ENCODE measurements around the gene CHMP2B.
"Not testable (repeated sequence)": the region's sequence is repeated elsewhere in the genome, so short reads cannot be mapped to it uniquely, and the experiment has no call there.

The CHMP2B gene

GRCh38 chr3:87206635-87207034 lies 20.5 kb upstream of the CHMP2B start:
- Mint-ChIP-seq H3K9me3 (no peaks in the 10 kb centered on the region), H3K4me3 (no peak overlapping the region), H3K4me1 (no peaks in the 10 kb centered on the region), H3K36me3 (no peaks in the 10 kb centered on the region), H3K27me3 (peaks cover 6% of the 10 kb centered on the region), H3K27ac (no peak overlapping the region)
- DNase-seq (ENCODE audit: low spot score in 2 of 2) (no peak), ATAC-seq (ENCODE audit: low read depth) (no peak)

GRCh38 chr3:87207460-87207859 lies 19.6 kb upstream of the CHMP2B start:
- H3K4me3 Mint-ChIP-seq: no peak overlapping the region
- no peaks in the 10 kb centered on the region for H3K36me3 Mint-ChIP-seq
- no peak overlapping the region for H3K27ac Mint-ChIP-seq
- peaks cover 4% of the 10 kb centered on the region for H3K27me3 Mint-ChIP-seq
- ATAC-seq (ENCODE audit: low read depth) (no peak), DNase-seq (ENCODE audit: low spot score in 2 of 2) (no peak)
- H3K9me3 Mint-ChIP-seq: no peaks in the 10 kb centered on the region
- H3K4me1 Mint-ChIP-seq: no peaks in the 10 kb centered on the region

- Mint-ChIP-seq H3K36me3 (no peaks in the 10 kb centered on the region), H3K9me3 (no peaks in the 10 kb centered on the region), H3K4me3 (no peak overlapping the region), H3K4me1 (no peaks in the 10 kb centered on the region), H3K27ac (no peak overlapping the region), H3K27me3 (peaks cover 4% of the 10 kb centered on the region)
- ATAC-seq (ENCODE audit: low read depth) (no peak), DNase-seq (ENCODE audit: low spot score in 2 of 2) (no peak)
Measured at GRCh38 chr3:87209111-87209510, 18.0 kb upstream of the CHMP2B start.

GRCh38 chr3:87218560-87218959 lies 8.5 kb upstream of the CHMP2B start:
- no peak overlapping the region for H3K4me3 Mint-ChIP-seq
- peaks cover 5% of the 10 kb centered on the region for H3K9me3 Mint-ChIP-seq

GRCh38 chr3:87219611-87220010 lies 7.5 kb upstream of the CHMP2B start:
- H3K4me1 Mint-ChIP-seq: no peaks in the 10 kb centered on the region
- peaks cover 5% of the 10 kb centered on the region for H3K9me3 Mint-ChIP-seq
- DNase-seq (ENCODE audit: low spot score in 2 of 2) (no peak), ATAC-seq (ENCODE audit: low read depth) (no peak)
- peaks cover 2% of the 10 kb centered on the region for H3K36me3 Mint-ChIP-seq
- no peak overlapping the region for H3K27ac Mint-ChIP-seq
- H3K4me3 Mint-ChIP-seq: no peak overlapping the region
- H3K27me3 Mint-ChIP-seq: peaks cover 12% of the 10 kb centered on the region

More at GRCh38 chr3:87218560-87218959, 8.5 kb upstream of the CHMP2B start:
- Mint-ChIP-seq H3K27me3 (peaks cover 12% of the 10 kb centered on the region), H3K4me1 (no peaks in the 10 kb centered on the region), H3K36me3 (peaks cover 2% of the 10 kb centered on the region), H3K27ac (no peak overlapping the region)
- ATAC-seq (ENCODE audit: low read depth) (no peak), DNase-seq (ENCODE audit: low spot score in 2 of 2) (no peak)

- peak overlapping the region; percentile 25 for H3K4me3 Mint-ChIP-seq
- no peaks in the 10 kb centered on the region for H3K36me3 Mint-ChIP-seq
- peaks cover 4% of the 10 kb centered on the region for H3K27me3 Mint-ChIP-seq
- DNase-seq (ENCODE audit: low spot score in 2 of 2) (no peak), ATAC-seq (ENCODE audit: low read depth) (no peak)
- peaks cover 3% of the 10 kb centered on the region for H3K9me3 Mint-ChIP-seq
- H3K4me1 Mint-ChIP-seq: peaks cover 14% of the 10 kb centered on the region
- H3K27ac Mint-ChIP-seq: no peak overlapping the region
Measured at GRCh38 chr3:87225659-87226058, 1.4 kb upstream of the CHMP2B start.

GRCh38 chr3:87227835-87228144 lies 681 bp downstream of the CHMP2B start:
- Mint-ChIP-seq H3K4me1 (peaks cover 26% of the 10 kb centered on the region), H3K9me3 (peaks cover 2% of the 10 kb centered on the region), H3K27me3 (peaks cover 2% of the 10 kb centered on the region), H3K36me3 (peaks cover 6% of the 10 kb centered on the region), H3K27ac (peak overlapping the region; percentile 98), H3K4me3 (peak overlapping the region; percentile 96)
- DNase-seq (ENCODE audit: low spot score in 2 of 2) (no peak), ATAC-seq (ENCODE audit: low read depth) (no peak)

GRCh38 chr3:87228316-87228715 lies 1.2 kb downstream of the CHMP2B start:
- H3K27ac Mint-ChIP-seq: peak overlapping the region; percentile 98

GRCh38 chr3:87229113-87229512 lies 2.0 kb downstream of the CHMP2B start:
- Mint-ChIP-seq H3K4me1 (peaks cover 37% of the 10 kb centered on the region), H3K36me3 (peaks cover 11% of the 10 kb centered on the region), H3K9me3 (no peaks in the 10 kb centered on the region), H3K27me3 (no peaks in the 10 kb centered on the region), H3K4me3 (no peak overlapping the region), H3K27ac (no peak overlapping the region)
- ATAC-seq (ENCODE audit: low read depth): no peak
- no peak for DNase-seq (ENCODE audit: low spot score in 2 of 2)

More at GRCh38 chr3:87228316-87228715, 1.2 kb downstream of the CHMP2B start:
- peak overlapping the region; percentile 96 for H3K4me3 Mint-ChIP-seq
- no peaks in the 10 kb centered on the region for H3K27me3 Mint-ChIP-seq
- no peaks in the 10 kb centered on the region for H3K9me3 Mint-ChIP-seq
- peaks cover 31% of the 10 kb centered on the region for H3K4me1 Mint-ChIP-seq
- ATAC-seq (ENCODE audit: low read depth) (no peak), DNase-seq (ENCODE audit: low spot score in 2 of 2) (no peak)
- peaks cover 11% of the 10 kb centered on the region for H3K36me3 Mint-ChIP-seq

- ATAC-seq (ENCODE audit: low read depth) (no peak), DNase-seq (ENCODE audit: low spot score in 2 of 2) (no peak)
- no peak overlapping the region for H3K27ac Mint-ChIP-seq
- peaks cover 16% of the 10 kb centered on the region for H3K36me3 Mint-ChIP-seq
- H3K4me1 Mint-ChIP-seq: peaks cover 35% of the 10 kb centered on the region
- no peaks in the 10 kb centered on the region for H3K9me3 Mint-ChIP-seq
- no peaks in the 10 kb centered on the region for H3K27me3 Mint-ChIP-seq
- no peak overlapping the region for H3K4me3 Mint-ChIP-seq
Measured at GRCh38 chr3:87233805-87234204, 6.7 kb downstream of the CHMP2B start.

GRCh38 chr3:87236093-87236492 lies 9.0 kb downstream of the CHMP2B start:
- Mint-ChIP-seq H3K36me3 (peaks cover 20% of the 10 kb centered on the region), H3K4me1 (peaks cover 33% of the 10 kb centered on the region), H3K27me3 (no peaks in the 10 kb centered on the region), H3K9me3 (no peaks in the 10 kb centered on the region), H3K27ac (no peak overlapping the region), H3K4me3 (no peak overlapping the region)
- DNase-seq (ENCODE audit: low spot score in 2 of 2): no peak
- ATAC-seq (ENCODE audit: low read depth): no peak

- H3K4me1 Mint-ChIP-seq: peaks cover 2% of the 10 kb centered on the region
- no peak for ATAC-seq (ENCODE audit: low read depth)
- H3K4me3 Mint-ChIP-seq: no peak overlapping the region
- no peak overlapping the region for H3K27ac Mint-ChIP-seq
- no peak for DNase-seq (ENCODE audit: low spot score in 2 of 2)
- no peaks in the 10 kb centered on the region for H3K9me3 Mint-ChIP-seq
- H3K27me3 Mint-ChIP-seq: no peaks in the 10 kb centered on the region
- H3K36me3 Mint-ChIP-seq: peaks cover 32% of the 10 kb centered on the region
Measured at GRCh38 chr3:87246662-87247429, 19.7 kb downstream of the CHMP2B start.

- no peak overlapping the region for H3K4me3 Mint-ChIP-seq
- peaks cover 30% of the 10 kb centered on the region for H3K36me3 Mint-ChIP-seq
- no peaks in the 10 kb centered on the region for H3K9me3 Mint-ChIP-seq
- no peaks in the 10 kb centered on the region for H3K4me1 Mint-ChIP-seq
- no peaks in the 10 kb centered on the region for H3K27me3 Mint-ChIP-seq
- DNase-seq (ENCODE audit: low spot score in 2 of 2) (no peak), ATAC-seq (ENCODE audit: low read depth) (no peak)
- H3K27ac Mint-ChIP-seq: no peak overlapping the region
Measured at GRCh38 chr3:87247430-87247773, 20.3 kb downstream of the CHMP2B start.

GRCh38 chr3:87248231-87248630 lies 21.1 kb downstream of the CHMP2B start:
- H3K36me3 Mint-ChIP-seq: peaks cover 27% of the 10 kb centered on the region
- not testable (repeated sequence) for ATAC-seq (ENCODE audit: low read depth); H3K4me3 Mint-ChIP-seq; H3K27me3 Mint-ChIP-seq; H3K4me1 Mint-ChIP-seq; DNase-seq (ENCODE audit: low spot score in 2 of 2); H3K27ac Mint-ChIP-seq; H3K9me3 Mint-ChIP-seq

- no peak for DNase-seq (ENCODE audit: low spot score in 2 of 2)
- no peak for ATAC-seq (ENCODE audit: low read depth)
- Mint-ChIP-seq H3K27ac (no peak overlapping the region), H3K9me3 (no peaks in the 10 kb centered on the region), H3K27me3 (no peaks in the 10 kb centered on the region), H3K4me1 (no peaks in the 10 kb centered on the region), H3K36me3 (peaks cover 27% of the 10 kb centered on the region), H3K4me3 (no peak overlapping the region)
Measured at GRCh38 chr3:87248831-87249230, 21.7 kb downstream of the CHMP2B start.
